ENCODE measurements around the gene PITX1.

Gene PITX1

GRCh38 chr5:135040333-135041144 lies 6.5 kb upstream of the PITX1 start:
- DNase-seq, result no peak

GRCh38 chr5:135040034-135040332 lies 6.0 kb upstream of the PITX1 start:
- DNase-seq, result no peak

- no peak for DNase-seq
These were observed 5.4 kb upstream of the PITX1 start for GRCh38 chr5:135039271-135040033.

GRCh38 chr5:135038813-135039270 lies 4.8 kb upstream of the PITX1 start:
- DNase-seq, result no peak

- no peak for DNase-seq
These were observed 4.3 kb upstream of the PITX1 start for GRCh38 chr5:135038205-135038812.

- no peak for DNase-seq
These were observed 3.6 kb upstream of the PITX1 start for GRCh38 chr5:135037519-135038204.

- DNase-seq, result no peak
These were observed 2.4 kb upstream of the PITX1 start for GRCh38 chr5:135036405-135036804.

- no peak for DNase-seq
These were observed 1.6 kb upstream of the PITX1 start for GRCh38 chr5:135035678-135036030.

GRCh38 chr5:135034963-135035677 lies 1.1 kb upstream of the PITX1 start:
- no peak for DNase-seq

- peak; percentile 26 for DNase-seq
These were observed 371 bp upstream of the PITX1 start for GRCh38 chr5:135034236-135034962.

GRCh38 chr5:135032999-135033861 lies 798 bp downstream of the PITX1 start:
- no peak for DNase-seq

- no peak for DNase-seq
These were observed 1.4 kb downstream of the PITX1 start for GRCh38 chr5:135032695-135032998.

GRCh38 chr5:135031813-135032694 lies 2.0 kb downstream of the PITX1 start:
- no peak for DNase-seq

GRCh38 chr5:135030956-135031812 lies 2.8 kb downstream of the PITX1 start:
- DNase-seq, result no peak

- no peak for DNase-seq
These were observed 3.7 kb downstream of the PITX1 start for GRCh38 chr5:135030123-135030955.

- no peak for DNase-seq
These were observed 4.4 kb downstream of the PITX1 start for GRCh38 chr5:135029477-135030122.

- no peak for DNase-seq
These were observed 5.1 kb downstream of the PITX1 start for GRCh38 chr5:135028791-135029476.
